Activated CD8-positive, alpha-beta T cell treated with anti-CD3 and anti-CD28 coated beads for 36 hours (primary cell): Measurements from ENCODE around the gene PXDN. TPM values are rescaled to one million over a fixed set of nuclear protein-coding genes. Genes with fewer than 3 reads are reported as not detected.
"Not testable (repeated sequence)": the region's sequence is repeated elsewhere in the genome, so short reads cannot be mapped to it uniquely, and the experiment has no call there.

Experiments used
- ATAC-seq: fragments of 200-7000 bp; cut with Tn5 transposase; one replicate; pipeline ENCODE4 v1.10.0; 2021; ENCODE audit warnings: mild to moderate bottlenecking, moderate library complexity
- CTCF ChIA-PET: fragments of 350-600 bp; sonication (Branson Sonifier 250); formaldehyde crosslinking; loops from one replicate; lab custom pipeline; 2021; ENCODE audit warnings: antibody characterized with exemption; lab: Charles Lee
- POLR2A ChIA-PET: fragments of 350-600 bp; sonication (Branson Sonifier 250); formaldehyde crosslinking; loops from one replicate; lab custom pipeline; 2021; ENCODE audit warnings: antibody characterized with exemption; lab: Charles Lee
- DNase-seq: peaks from one replicate; pipeline ENCODE4 v3.0.0-alpha.2; 2020
- H3K27ac Mint-ChIP-seq: one replicate; pipeline ENCODE4 v1.8.0; 2021; ENCODE audit warnings: mild to moderate bottlenecking, mixed read lengths
- H3K27me3 Mint-ChIP-seq: one replicate; pipeline ENCODE4 v1.8.0; 2021; ENCODE audit warnings: mixed read lengths
- H3K36me3 Mint-ChIP-seq: one replicate; pipeline ENCODE4 v1.8.0; 2021; ENCODE audit warnings: low read depth, mixed read lengths
- H3K4me1 Mint-ChIP-seq: one replicate; pipeline ENCODE4 v1.8.0; 2021; ENCODE audit warnings: low read depth, mixed read lengths
- H3K4me3 Mint-ChIP-seq: one replicate; pipeline ENCODE4 v1.8.0; 2021; ENCODE audit warnings: mild to moderate bottlenecking, moderate library complexity, mixed read lengths
- H3K9me3 Mint-ChIP-seq: one replicate; pipeline ENCODE4 v1.8.0; 2021; ENCODE audit warnings: mixed read lengths
- CTCF ChIP-seq: fragments of 200-600 bp; IDR thresholded peaks from one replicate; pipeline ENCODE4 v1.8.0; 2022; ENCODE audit warnings: antibody characterized with exemption, mild to moderate bottlenecking
- intact Hi-C: fragments of 100-400 bp; cut with micrococcal nuclease; formaldehyde crosslinking; loops from one replicate; pipeline ENCODE4 v1.10.0; 2022
- total RNA-seq, 2 experiments: library from RNA; stranded (reverse); gene quantifications; one replicate each; pipeline ENCODE4 v1.2.3, GENCODE V29; 2021

The PXDN gene
- total RNA-seq, 2 experiments from 2014 or later: 0.58 to 0.83 TPM

GRCh38 chr2:1727101-1727771, 17.1 kb downstream of the PXDN start:
- no peaks in the 10 kb centered on the region for H3K27me3 Mint-ChIP-seq
- CTCF ChIA-PET: no interaction called here

GRCh38 chr2:1726558-1726957, 17.8 kb downstream of the PXDN start:
- no peaks in the 10 kb centered on the region for H3K27me3 Mint-ChIP-seq
- H3K27ac Mint-ChIP-seq: no peak overlapping the region
- H3K4me3 Mint-ChIP-seq: no peak overlapping the region
- no peaks in the 10 kb centered on the region for H3K4me1 Mint-ChIP-seq
- ChIA-PET CTCF (no interaction called here), POLR2A (no interaction called here)
- no peak for ATAC-seq
- H3K36me3 Mint-ChIP-seq: no peaks in the 10 kb centered on the region
- intact Hi-C loops: no loop called here
- DNase-seq: no peak
- TF ChIP-seq CTCF: no peak
- no peaks in the 10 kb centered on the region for H3K9me3 Mint-ChIP-seq

More at GRCh38 chr2:1727101-1727771, 17.1 kb downstream of the PXDN start:
- POLR2A ChIA-PET: no interaction called here
- Mint-ChIP-seq H3K9me3 (no peaks in the 10 kb centered on the region), H3K4me3 (no peak overlapping the region), H3K4me1 (no peaks in the 10 kb centered on the region), H3K27ac (no peak overlapping the region), H3K36me3 (no peaks in the 10 kb centered on the region)
- no peak for ATAC-seq
- TF ChIP-seq CTCF: no peak
- intact Hi-C loops: no loop called here
- no peak for DNase-seq

GRCh38 chr2:1724351-1724750, 20.0 kb downstream of the PXDN start:
- POLR2A ChIA-PET, H3K36me3 Mint-ChIP-seq, H3K4me3 Mint-ChIP-seq, H3K9me3 Mint-ChIP-seq, H3K4me1 Mint-ChIP-seq, DNase-seq, H3K27ac Mint-ChIP-seq, ATAC-seq, CTCF ChIA-PET, H3K27me3 Mint-ChIP-seq, intact Hi-C loops: not testable (repeated sequence)

GRCh38 chr2:1723397-1724042, 20.8 kb downstream of the PXDN start:
- ATAC-seq (no peak), DNase-seq (no peak)
- no peak overlapping the region for H3K27ac Mint-ChIP-seq
- ChIA-PET POLR2A (no interaction called here), CTCF (no interaction called here)
- no peaks in the 10 kb centered on the region for H3K4me1 Mint-ChIP-seq
- intact Hi-C loops: no loop called here
- no peak for TF ChIP-seq CTCF
- H3K27me3 Mint-ChIP-seq: no peaks in the 10 kb centered on the region
- no peak overlapping the region for H3K4me3 Mint-ChIP-seq
- H3K9me3 Mint-ChIP-seq: no peaks in the 10 kb centered on the region
- no peaks in the 10 kb centered on the region for H3K36me3 Mint-ChIP-seq

GRCh38 chr2:1722692-1723091, 21.6 kb downstream of the PXDN start:
- no peak for TF ChIP-seq CTCF
- peaks cover 6% of the 10 kb centered on the region for H3K9me3 Mint-ChIP-seq
- ChIA-PET CTCF (no interaction called here), POLR2A (no interaction called here)
- intact Hi-C loops: no loop called here
- no peak overlapping the region for H3K4me3 Mint-ChIP-seq
- DNase-seq: no peak
- H3K27ac Mint-ChIP-seq: no peak overlapping the region
- no peaks in the 10 kb centered on the region for H3K36me3 Mint-ChIP-seq
- H3K27me3 Mint-ChIP-seq: peaks cover 3% of the 10 kb centered on the region
- H3K4me1 Mint-ChIP-seq: no peaks in the 10 kb centered on the region
- no peak for ATAC-seq
